Stimulated activated memory B cell treated with anti-CD40 and anti-IgM and Interleukin-4, amounts not matched to agents 10 μg/mL and 1 μg/mL and 100 μg/mL, for 72 hours (primary cell): ENCODE measurements around the gene SH2D4B.

Source experiments
- ATAC-seq: fragments of 150-1000 bp; cut with Tn5 transposase; 2 replicates; pipeline ENCODE4 v1.10.0; 2021
- H3K27ac Mint-ChIP-seq: one replicate; pipeline ENCODE4 v1.8.0; 2022; ENCODE audit warnings: mild to moderate bottlenecking, mixed read lengths
- H3K27me3 Mint-ChIP-seq: one replicate; pipeline ENCODE4 v1.8.0; 2022; ENCODE audit warnings: mixed read lengths
- H3K36me3 Mint-ChIP-seq: one replicate; pipeline ENCODE4 v1.8.0; 2022; ENCODE audit warnings: mixed read lengths
- H3K4me1 Mint-ChIP-seq: one replicate; pipeline ENCODE4 v1.8.0; 2022; ENCODE audit warnings: mixed read lengths
- H3K4me3 Mint-ChIP-seq: one replicate; pipeline ENCODE4 v1.8.0; 2022; ENCODE audit warnings: mild to moderate bottlenecking, moderate library complexity, mixed read lengths
- H3K9me3 Mint-ChIP-seq: one replicate; pipeline ENCODE4 v1.8.0; 2022; ENCODE audit warnings: mixed read lengths

Gene SH2D4B

GRCh38 chr10:80580638-80581468 lies 43.2 kb downstream of the SH2D4B start:
- Mint-ChIP-seq H3K27me3 (peaks cover 13% of the 10 kb centered on the region), H3K27ac (no peak overlapping the region), H3K9me3 (no peaks in the 10 kb centered on the region), H3K4me3 (no peak overlapping the region), H3K4me1 (peaks cover 20% of the 10 kb centered on the region), H3K36me3 (no peaks in the 10 kb centered on the region)
- ATAC-seq = no peak

- Mint-ChIP-seq H3K27ac (no peak overlapping the region), H3K36me3 (no peaks in the 10 kb centered on the region), H3K9me3 (no peaks in the 10 kb centered on the region), H3K27me3 (peaks cover 9% of the 10 kb centered on the region), H3K4me3 (no peak overlapping the region), H3K4me1 (peaks cover 20% of the 10 kb centered on the region)
- ATAC-seq = no peak
These were observed 43.8 kb downstream of the SH2D4B start for GRCh38 chr10:80581469-80581835.

- H3K9me3 Mint-ChIP-seq = no peaks in the 10 kb centered on the region
- no peak overlapping the region for H3K27ac Mint-ChIP-seq
- H3K4me3 Mint-ChIP-seq = no peak overlapping the region
- no peak for ATAC-seq
- peaks cover 20% of the 10 kb centered on the region for H3K4me1 Mint-ChIP-seq
- H3K27me3 Mint-ChIP-seq = no peaks in the 10 kb centered on the region
- no peaks in the 10 kb centered on the region for H3K36me3 Mint-ChIP-seq
These were observed 44.7 kb downstream of the SH2D4B start for GRCh38 chr10:80582286-80582960.

GRCh38 chr10:80583685-80584084 lies 46.0 kb downstream of the SH2D4B start:
- Mint-ChIP-seq H3K9me3 (no peaks in the 10 kb centered on the region), H3K4me3 (no peak overlapping the region), H3K36me3 (no peaks in the 10 kb centered on the region), H3K27ac (no peak overlapping the region), H3K27me3 (no peaks in the 10 kb centered on the region), H3K4me1 (peaks cover 16% of the 10 kb centered on the region)
- no peak for ATAC-seq

- no peak for ATAC-seq
- H3K9me3 Mint-ChIP-seq = no peaks in the 10 kb centered on the region
- no peak overlapping the region for H3K27ac Mint-ChIP-seq
- no peaks in the 10 kb centered on the region for H3K36me3 Mint-ChIP-seq
- H3K27me3 Mint-ChIP-seq = no peaks in the 10 kb centered on the region
- H3K4me1 Mint-ChIP-seq = peaks cover 15% of the 10 kb centered on the region
- H3K4me3 Mint-ChIP-seq = no peak overlapping the region
These were observed 48.1 kb downstream of the SH2D4B start for GRCh38 chr10:80585812-80586211.

GRCh38 chr10:80588546-80588945 lies 50.8 kb downstream of the SH2D4B start:
- H3K36me3 Mint-ChIP-seq = no peaks in the 10 kb centered on the region
- no peak overlapping the region for H3K4me3 Mint-ChIP-seq
- no peak overlapping the region for H3K27ac Mint-ChIP-seq
- no peaks in the 10 kb centered on the region for H3K9me3 Mint-ChIP-seq
- peaks cover 15% of the 10 kb centered on the region for H3K4me1 Mint-ChIP-seq
- no peaks in the 10 kb centered on the region for H3K27me3 Mint-ChIP-seq
- ATAC-seq = no peak

GRCh38 chr10:80589726-80590373 lies 52.1 kb downstream of the SH2D4B start:
- ATAC-seq = peak; percentile 94
- H3K4me3 Mint-ChIP-seq = peak overlapping the region; percentile 19
- no peaks in the 10 kb centered on the region for H3K27me3 Mint-ChIP-seq
- no peaks in the 10 kb centered on the region for H3K36me3 Mint-ChIP-seq
- peak overlapping the region; percentile 63 for H3K27ac Mint-ChIP-seq
- H3K9me3 Mint-ChIP-seq = no peaks in the 10 kb centered on the region
- peaks cover 15% of the 10 kb centered on the region for H3K4me1 Mint-ChIP-seq

GRCh38 chr10:80590585-80591125 lies 53.0 kb downstream of the SH2D4B start:
- no peaks in the 10 kb centered on the region for H3K9me3 Mint-ChIP-seq
- ATAC-seq = no peak
- H3K27me3 Mint-ChIP-seq = no peaks in the 10 kb centered on the region
- H3K4me3 Mint-ChIP-seq = no peak overlapping the region
- peak overlapping the region; percentile 63 for H3K27ac Mint-ChIP-seq
- peaks cover 15% of the 10 kb centered on the region for H3K4me1 Mint-ChIP-seq
- H3K36me3 Mint-ChIP-seq = no peaks in the 10 kb centered on the region

- Mint-ChIP-seq H3K9me3 (no peaks in the 10 kb centered on the region), H3K27ac (no peak overlapping the region), H3K36me3 (no peaks in the 10 kb centered on the region), H3K4me1 (peaks cover 29% of the 10 kb centered on the region), H3K27me3 (no peaks in the 10 kb centered on the region), H3K4me3 (no peak overlapping the region)
- peak; percentile 57 for ATAC-seq
These were observed 58.9 kb downstream of the SH2D4B start for GRCh38 chr10:80596391-80597257.

- peak overlapping the region; percentile 69 for H3K27ac Mint-ChIP-seq
- ATAC-seq = peak; percentile 65
These were observed 60.5 kb downstream of the SH2D4B start for GRCh38 chr10:80598084-80598798.

GRCh38 chr10:80598951-80599350 lies 61.2 kb downstream of the SH2D4B start:
- Mint-ChIP-seq H3K27ac (peak overlapping the region; percentile 69), H3K36me3 (no peaks in the 10 kb centered on the region), H3K4me3 (no peak overlapping the region), H3K9me3 (no peaks in the 10 kb centered on the region), H3K27me3 (no peaks in the 10 kb centered on the region), H3K4me1 (peaks cover 29% of the 10 kb centered on the region)
- no peak for ATAC-seq

More at GRCh38 chr10:80598084-80598798, 60.5 kb downstream of the SH2D4B start:
- no peaks in the 10 kb centered on the region for H3K9me3 Mint-ChIP-seq
- H3K36me3 Mint-ChIP-seq = no peaks in the 10 kb centered on the region
- H3K27me3 Mint-ChIP-seq = no peaks in the 10 kb centered on the region
- no peak overlapping the region for H3K4me3 Mint-ChIP-seq
- H3K4me1 Mint-ChIP-seq = peaks cover 29% of the 10 kb centered on the region

- no peaks in the 10 kb centered on the region for H3K27me3 Mint-ChIP-seq
- H3K4me3 Mint-ChIP-seq = no peak overlapping the region
- H3K4me1 Mint-ChIP-seq = peaks cover 29% of the 10 kb centered on the region
- ATAC-seq = peak; percentile 67
- H3K27ac Mint-ChIP-seq = no peak overlapping the region
- no peaks in the 10 kb centered on the region for H3K9me3 Mint-ChIP-seq
- no peaks in the 10 kb centered on the region for H3K36me3 Mint-ChIP-seq
These were observed 61.7 kb downstream of the SH2D4B start for GRCh38 chr10:80599424-80599847.

GRCh38 chr10:80600256-80600655 lies 62.6 kb downstream of the SH2D4B start:
- no peak for ATAC-seq
- no peaks in the 10 kb centered on the region for H3K36me3 Mint-ChIP-seq
- H3K4me1 Mint-ChIP-seq = peaks cover 29% of the 10 kb centered on the region
- no peak overlapping the region for H3K4me3 Mint-ChIP-seq
- no peak overlapping the region for H3K27ac Mint-ChIP-seq
- H3K27me3 Mint-ChIP-seq = no peaks in the 10 kb centered on the region
- H3K9me3 Mint-ChIP-seq = no peaks in the 10 kb centered on the region

GRCh38 chr10:80602881-80603280 lies 65.2 kb downstream of the SH2D4B start:
- Mint-ChIP-seq H3K27ac (no peak overlapping the region), H3K36me3 (no peaks in the 10 kb centered on the region), H3K27me3 (no peaks in the 10 kb centered on the region), H3K9me3 (no peaks in the 10 kb centered on the region), H3K4me3 (no peak overlapping the region), H3K4me1 (peaks cover 14% of the 10 kb centered on the region)
- no peak for ATAC-seq
